GM23338 (cell line): ENCODE measurements around the gene CNOT6L. TPM values are rescaled to one million over a fixed set of nuclear protein-coding genes. Genes with fewer than 3 reads are reported as not detected.

ENCODE experiments used
- ATAC-seq: fragments of 200-7000 bp; cut with Tn5 transposase; 3 replicates; pipeline ENCODE4 v1.9.1; 2020
- DNase-seq: peaks from one replicate; pipeline ENCODE4 v3.0.0-alpha.2; 2015; ENCODE audit warnings: low spot score
- H2AFZ ChIP-seq: fragments of 200-600 bp; sonication (generic); 2 replicates; pipeline ENCODE4 v1.8.0; 2016; ENCODE audit warnings: antibody characterized with exemption, mild to moderate bottlenecking, moderate library complexity
- H3F3A ChIP-seq: fragments of 200-600 bp; sonication (generic); replicated peaks from 2 replicates; pipeline ENCODE4 v1.8.0; 2017; ENCODE audit warnings: antibody characterized with exemption, mixed run types, low read depth
- H3K27ac ChIP-seq: fragments of 200-600 bp; sonication (generic); 2 replicates; pipeline ENCODE4 v1.6.1; 2016; ENCODE audit warnings: low read depth
- H3K27me3 ChIP-seq: fragments of 200-600 bp; sonication (generic); 2 replicates; pipeline ENCODE4 v1.8.0; 2016; ENCODE audit warnings: mild to moderate bottlenecking, mixed run types, moderate library complexity; ENCODE audit not compliant: insufficient read depth
- H3K36me3 ChIP-seq: fragments of 200-600 bp; sonication (generic); 2 replicates; pipeline ENCODE4 v1.8.0; 2016; ENCODE audit warnings: mild to moderate bottlenecking; ENCODE audit not compliant: insufficient read depth
- H3K4me1 ChIP-seq: fragments of 200-600 bp; sonication (generic); 2 replicates; pipeline ENCODE4 v1.8.0; 2016; ENCODE audit warnings: mild to moderate bottlenecking, moderate library complexity; ENCODE audit not compliant: insufficient read depth
- H3K4me2 ChIP-seq: fragments of 200-600 bp; sonication (generic); 2 replicates; pipeline ENCODE4 v1.7.1; 2017; ENCODE audit warnings: mixed run types
- H3K4me3 ChIP-seq: fragments of 200-600 bp; sonication (generic); 2 replicates; pipeline ENCODE4 v1.6.1; 2016; ENCODE audit warnings: mixed run types
- H3K79me2 ChIP-seq: fragments of 200-600 bp; sonication (generic); replicated peaks from 2 replicates; pipeline ENCODE4 v1.8.0; 2017; ENCODE audit warnings: mild to moderate bottlenecking; ENCODE audit not compliant: insufficient read depth
- H3K9me2 ChIP-seq: fragments of 200-600 bp; sonication (generic); 2 replicates; pipeline ENCODE4 v1.8.0; 2017; ENCODE audit not compliant: insufficient read depth
- H4K20me1 ChIP-seq: fragments of 200-600 bp; sonication (generic); replicated peaks from 2 replicates; pipeline ENCODE4 v1.8.0; 2017; ENCODE audit warnings: mild to moderate bottlenecking; ENCODE audit not compliant: insufficient read depth
- H3K27ac Mint-ChIP-seq: 2 replicates; pipeline ENCODE4 v1.8.0; 2020; ENCODE audit warnings: inconsistent platforms, mild to moderate bottlenecking, moderate library complexity, mixed read lengths
- H3K27me3 Mint-ChIP-seq: 3 replicates; pipeline ENCODE4 v1.8.0; 2022; ENCODE audit warnings: low read depth, mild to moderate bottlenecking, moderate library complexity, mixed read lengths, inconsistent platforms; ENCODE audit not compliant: insufficient read depth, poor library complexity
- H3K36me3 Mint-ChIP-seq: 3 replicates; pipeline ENCODE4 v1.8.0; 2021; ENCODE audit warnings: low read depth, mild to moderate bottlenecking, inconsistent platforms, moderate library complexity, mixed read lengths
- H3K4me1 Mint-ChIP-seq: 3 replicates; pipeline ENCODE4 v1.8.0; 2020; ENCODE audit warnings: mild to moderate bottlenecking, inconsistent platforms, mixed read lengths
- H3K4me3 Mint-ChIP-seq: 3 replicates; pipeline ENCODE4 v1.8.0; 2021; ENCODE audit warnings: moderate library complexity, mild to moderate bottlenecking, inconsistent platforms, mixed read lengths
- H3K9me3 Mint-ChIP-seq: 3 replicates; pipeline ENCODE4 v1.8.0; 2020; ENCODE audit warnings: moderate library complexity, mild to moderate bottlenecking, inconsistent platforms, mixed read lengths
- CREB1 ChIP-seq: fragments of 250-450 bp; sonication (Bioruptor Pico); IDR thresholded peaks from 2 replicates; pipeline ENCODE4 v1.5.0; 2020; ENCODE audit warnings: low read depth, mild to moderate bottlenecking, moderate library complexity
- CTCF ChIP-seq, 2 experiments: fragments of 200-600 bp in 1 of 2; sonication (generic) in 1 of 2; conservative IDR thresholded peaks; 2 replicates each; pipeline versions ENCODE4 v1.5.1 to v1.6.1; 2016 to 2017; ENCODE audit warnings: antibody characterized with exemption in 2 of 2, low read depth in 2 of 2, mild to moderate bottlenecking in 2 of 2, moderate library complexity in 1 of 2
- ETS1 ChIP-seq: IDR thresholded peaks from 2 replicates; pipeline ENCODE4 v1.6.1; 2016; ENCODE audit warnings: antibody characterized with exemption
- EZH2 ChIP-seq: fragments of 200-600 bp; sonication (generic); IDR thresholded peaks from one replicate; pipeline ENCODE4 v1.8.0; 2017; ENCODE audit warnings: antibody characterized with exemption, mild to moderate bottlenecking, low read depth; ENCODE audit not compliant: unreplicated experiment
- EZH2phosphoT487 ChIP-seq: fragments of 200-600 bp; sonication (generic); IDR thresholded peaks from one replicate; pipeline ENCODE4 v1.8.1; 2018; ENCODE audit warnings: antibody characterized with exemption; ENCODE audit not compliant: unreplicated experiment
- NANOG ChIP-seq: IDR thresholded peaks from 2 replicates; pipeline ENCODE4 v1.6.1; 2016; ENCODE audit warnings: antibody characterized with exemption, borderline replicate concordance
- STAT1 ChIP-seq: IDR thresholded peaks from one replicate; pipeline ENCODE4 v1.6.1; 2016; ENCODE audit warnings: antibody characterized with exemption; ENCODE audit not compliant: unreplicated experiment
- ZNF114 ChIP-seq: fragments of 250-450 bp; sonication (Bioruptor Pico); IDR thresholded peaks from 2 replicates; pipeline ENCODE4 v1.5.0; 2020; ENCODE audit warnings: mild to moderate bottlenecking, moderate library complexity
- ZNF331 ChIP-seq: fragments of 250-450 bp; sonication (Bioruptor Pico); IDR thresholded peaks from 2 replicates; pipeline ENCODE4 v1.5.0; 2020; ENCODE audit warnings: low read depth, mild to moderate bottlenecking, moderate library complexity
- ZNF462 ChIP-seq: fragments of 250-450 bp; sonication (Bioruptor Pico); IDR thresholded peaks from 2 replicates; pipeline ENCODE4 v1.5.0; 2020; ENCODE audit warnings: mild to moderate bottlenecking, moderate library complexity
- polyA plus RNA-seq: library from polyadenylated mRNA; unstranded; fragments of >200 nt; fragmentation: Nextera tagmentation; extraction: Ambion mirVana; gene quantifications from 2 replicates; pipeline ENCODE4 v1.2.1, GENCODE V29; 2016
- total RNA-seq: library from RNA; depleted of rRNA; stranded (reverse); fragments of >200 nt; shearing (Covaris generic); gene quantifications from 2 replicates; pipeline ENCODE4 v1.2.3, GENCODE V29; 2014

The CNOT6L gene
- total and polyA plus RNA-seq, 2 experiments from 2014 or later: 3.2 to 13.9 TPM

- TF ChIP-seq ZNF462: no peak
- no peak for TF ChIP-seq ZNF114 (CRISPR knock-in tag)
- TF ChIP-seq EZH2: no peak
- TF ChIP-seq STAT1: no peak
- TF ChIP-seq CREB1: no peak
- no peak for TF ChIP-seq EZH2phosphoT487
- peak; percentile 81; the same call in 1 of the 2 replicates for TF ChIP-seq NANOG
Observed at GRCh38 chr4:77771566-77771965, 47.6 kb downstream of the CNOT6L start (continued).

GRCh38 chr4:77765720-77766119, 53.4 kb downstream of the CNOT6L start:
- Histone ChIP-seq H3K4me2 (no peak overlapping the region), H2AFZ (no peak overlapping the region), H3F3A (no peaks in the 10 kb centered on the region), H3K36me3 (no peaks in the 10 kb centered on the region), H4K20me1 (no peaks in the 10 kb centered on the region), H3K27me3 (no peaks in the 10 kb centered on the region), H3K79me2 (no peaks in the 10 kb centered on the region), H3K4me1 (no peaks in the 10 kb centered on the region), H3K9me2 (no peaks in the 10 kb centered on the region), H3K27ac (no peak overlapping the region), H3K4me3 (no peak overlapping the region)
- peaks cover 13% of the 10 kb centered on the region; the same call in 2 of the 3 replicates for H3K36me3 Mint-ChIP-seq
- 0 out of 3 replicates have a peak, but pooled peaks cover 2% of the 10 kb centered on the region for H3K4me1 Mint-ChIP-seq
- DNase-seq (no peak), ATAC-seq (no peak)
- H3K27ac Mint-ChIP-seq: no peak overlapping the region
- peaks cover 13% of the 10 kb centered on the region; the same call in 2 of the 3 replicates for H3K9me3 Mint-ChIP-seq
- H3K4me3 Mint-ChIP-seq: no peak overlapping the region
- no peaks in the 10 kb centered on the region for H3K27me3 Mint-ChIP-seq
- TF ChIP-seq CTCF (conservative IDR thresholded peaks at IDR 0.05; ENCODE audit: low read depth in 2 of 2) (no peak), ZNF331 (no peak), NANOG (no peak), ETS1 (no peak), EZH2 (no peak), STAT1 (no peak)
